IPS-18a (cell line): ENCODE data around the gene E4F1.

ENCODE experiments used
- H3K27ac ChIP-seq: one replicate; pipeline ENCODE4 v1.5.1; 2013; ENCODE audit warnings: low read length
- H3K27me3 ChIP-seq: one replicate; pipeline ENCODE4 v1.6.1; 2013; ENCODE audit warnings: mild to moderate bottlenecking, low read length; ENCODE audit not compliant: control insufficient read depth, insufficient read depth
- H3K36me3 ChIP-seq: one replicate; pipeline ENCODE4 v1.6.1; 2013; ENCODE audit warnings: low read depth, low read length; ENCODE audit not compliant: control insufficient read depth
- H3K4me1 ChIP-seq: one replicate; pipeline ENCODE4 v1.6.1; 2013; ENCODE audit warnings: low read depth, low read length; ENCODE audit not compliant: control insufficient read depth
- H3K4me3 ChIP-seq: one replicate; pipeline ENCODE4 v1.5.1; 2013; ENCODE audit warnings: low read length
- H3K9ac ChIP-seq: one replicate; pipeline ENCODE4 v1.6.1; 2013; ENCODE audit warnings: mild to moderate bottlenecking, low read length, moderate library complexity
- H3K9me3 ChIP-seq: one replicate; pipeline ENCODE4 v1.6.1; 2013; ENCODE audit warnings: low read depth, low read length; ENCODE audit not compliant: control insufficient read depth

Gene E4F1

DNA sequence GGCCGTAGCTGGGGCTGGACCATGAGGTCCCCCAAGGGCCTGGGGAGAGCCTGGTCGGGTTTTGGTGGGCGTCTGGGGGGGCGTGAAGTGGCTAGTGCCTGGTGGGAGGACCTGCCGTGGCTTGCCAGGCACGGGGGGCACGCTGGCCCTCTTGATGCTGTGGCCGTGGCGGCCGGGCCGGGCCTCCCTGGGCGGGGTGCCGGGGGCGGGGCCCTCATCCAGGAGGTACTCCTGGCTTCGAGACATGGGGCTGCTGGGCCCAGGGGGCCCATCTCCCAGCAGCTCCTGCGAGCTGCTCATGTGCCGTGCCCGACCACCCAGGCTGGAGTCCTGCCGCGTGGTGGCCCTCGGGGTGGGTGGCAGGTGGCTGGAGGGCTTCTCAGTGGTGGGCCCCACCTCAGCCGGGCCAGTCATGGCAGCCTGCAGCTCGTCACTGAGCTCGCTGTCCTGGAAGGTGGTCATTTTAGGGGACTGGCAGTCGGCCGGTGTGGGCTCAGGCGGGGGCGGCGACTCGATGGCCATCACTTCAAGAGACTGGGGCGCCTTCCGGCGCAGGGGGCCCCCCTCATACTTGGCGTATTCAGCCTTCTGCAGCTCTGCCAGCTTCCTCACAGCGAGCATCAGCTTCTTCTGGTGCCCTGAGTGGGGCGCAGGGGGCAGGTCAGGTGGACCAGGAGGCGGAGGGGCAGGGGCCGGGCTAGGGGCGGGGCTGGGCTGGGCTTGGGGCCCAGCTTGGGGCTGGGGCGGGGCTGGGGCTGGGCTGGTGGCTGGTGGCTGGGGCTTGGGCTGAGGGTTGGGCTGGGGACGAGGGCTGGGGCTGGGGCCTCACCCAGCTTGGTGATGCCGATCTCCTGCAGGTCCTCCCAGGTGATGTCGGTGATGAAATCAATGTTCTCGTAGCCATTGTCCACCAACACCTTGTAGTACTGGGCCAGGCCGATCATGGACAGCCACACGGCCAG is 42.1 kb upstream of the E4F1 start:
- H3K9me3 ChIP-seq: no peaks in the 10 kb centered on the region
- H3K36me3 ChIP-seq: peaks cover under 1% of the 10 kb centered on the region
- H3K27me3 ChIP-seq: no peaks in the 10 kb centered on the region
- H3K4me3 ChIP-seq: no peak overlapping the region
- no peak overlapping the region for H3K9ac ChIP-seq
- no peak overlapping the region for H3K27ac ChIP-seq
- H3K4me1 ChIP-seq: no peaks in the 10 kb centered on the region

DNA sequence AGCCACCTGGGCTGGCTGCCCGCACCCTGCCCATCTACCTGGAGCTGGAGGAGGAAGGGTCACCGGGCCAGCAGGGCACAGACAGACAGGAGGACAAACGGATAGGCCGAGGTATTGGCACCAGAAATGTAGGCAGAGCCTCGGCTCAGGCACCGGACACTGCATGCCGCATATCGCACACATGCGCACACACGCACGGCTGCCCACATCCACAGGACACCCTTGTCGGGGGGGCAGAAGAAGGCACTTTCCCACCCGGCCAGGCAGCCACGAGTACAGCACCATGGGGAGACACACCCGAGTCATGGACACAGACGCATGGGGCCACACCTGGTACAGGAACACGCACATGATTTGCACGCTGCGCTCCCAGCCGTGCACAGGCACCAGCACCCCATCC is 41.4 kb upstream of the E4F1 start:
- no peak overlapping the region for H3K9ac ChIP-seq

DNA sequence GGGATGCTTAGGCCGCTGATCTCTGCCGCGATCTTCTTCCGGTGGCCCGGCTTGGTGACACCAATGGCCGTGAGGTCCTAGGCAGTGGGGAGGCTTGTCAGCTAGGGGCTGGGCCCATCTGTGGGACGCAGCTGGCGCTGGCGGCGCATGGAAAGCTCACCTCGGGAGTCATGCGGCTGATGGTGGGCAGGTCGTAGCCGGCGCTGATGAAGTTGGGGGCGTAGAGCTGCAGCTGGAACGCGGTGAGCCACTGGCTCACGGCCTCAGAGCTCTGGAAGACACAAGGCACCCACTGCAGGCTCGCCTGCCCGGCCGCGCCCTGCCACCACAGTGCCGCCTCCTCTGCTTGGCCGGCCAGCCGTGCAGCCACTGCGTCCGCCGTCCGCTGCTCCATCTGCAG is 39.7 kb upstream of the E4F1 start:
- H3K27me3 ChIP-seq: no peaks in the 10 kb centered on the region
- no peak overlapping the region for H3K9ac ChIP-seq
- H3K4me1 ChIP-seq: no peaks in the 10 kb centered on the region
- H3K4me3 ChIP-seq: no peak overlapping the region
- no peaks in the 10 kb centered on the region for H3K36me3 ChIP-seq
- H3K9me3 ChIP-seq: no peaks in the 10 kb centered on the region
- H3K27ac ChIP-seq: no peak overlapping the region

More for the DNA sequence above, 41.4 kb upstream of the E4F1 start:
- Histone ChIP-seq H3K36me3 (no peaks in the 10 kb centered on the region), H3K27ac (no peak overlapping the region), H3K4me1 (no peaks in the 10 kb centered on the region), H3K4me3 (no peak overlapping the region), H3K9me3 (no peaks in the 10 kb centered on the region), H3K27me3 (no peaks in the 10 kb centered on the region)

DNA sequence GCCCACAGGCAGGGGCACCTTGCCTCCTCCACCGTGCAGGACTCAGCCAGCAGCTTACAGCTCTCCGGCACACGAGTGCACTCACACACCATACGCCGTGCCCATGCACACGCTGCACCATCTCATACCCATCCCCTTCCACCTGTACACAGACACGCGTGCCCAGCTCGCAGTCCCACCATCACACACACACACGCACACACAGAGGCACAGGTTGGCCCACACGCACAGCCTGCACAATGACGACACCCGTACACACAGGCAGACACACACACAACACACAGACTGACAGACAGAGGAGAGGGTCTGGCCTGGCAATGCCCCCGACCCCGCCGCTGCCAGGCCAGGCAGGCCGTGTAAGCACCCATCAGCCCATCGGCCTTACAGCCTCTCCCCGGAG is 39.0 kb upstream of the E4F1 start:
- Histone ChIP-seq H3K27ac (no peak overlapping the region), H3K36me3 (no peaks in the 10 kb centered on the region), H3K4me1 (no peaks in the 10 kb centered on the region), H3K9ac (no peak overlapping the region), H3K27me3 (no peaks in the 10 kb centered on the region), H3K4me3 (no peak overlapping the region), H3K9me3 (no peaks in the 10 kb centered on the region)

DNA sequence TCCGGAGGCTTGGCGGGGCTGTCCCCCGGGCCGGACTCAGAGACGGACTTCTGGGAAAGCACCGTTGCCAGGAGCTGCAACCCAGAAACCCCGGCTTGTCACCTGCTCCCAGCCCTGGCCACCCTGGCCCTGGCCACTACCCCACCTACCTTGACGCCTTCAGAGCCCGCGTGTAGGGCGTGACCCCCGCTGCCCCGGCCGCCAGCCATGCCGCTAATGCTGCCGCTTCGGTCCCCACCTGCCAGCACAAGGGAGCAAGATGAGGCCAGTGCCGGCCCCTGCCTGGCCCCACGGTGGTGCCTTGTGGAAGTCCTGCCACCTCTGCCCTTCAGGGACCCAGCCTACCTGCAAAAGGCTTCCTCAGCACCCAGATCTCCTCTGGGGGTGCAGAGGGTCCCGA is 38.4 kb upstream of the E4F1 start:
- Histone ChIP-seq H3K9ac (no peak overlapping the region), H3K27ac (no peak overlapping the region), H3K4me1 (no peaks in the 10 kb centered on the region), H3K9me3 (no peaks in the 10 kb centered on the region), H3K4me3 (no peak overlapping the region), H3K36me3 (no peaks in the 10 kb centered on the region), H3K27me3 (no peaks in the 10 kb centered on the region)

DNA sequence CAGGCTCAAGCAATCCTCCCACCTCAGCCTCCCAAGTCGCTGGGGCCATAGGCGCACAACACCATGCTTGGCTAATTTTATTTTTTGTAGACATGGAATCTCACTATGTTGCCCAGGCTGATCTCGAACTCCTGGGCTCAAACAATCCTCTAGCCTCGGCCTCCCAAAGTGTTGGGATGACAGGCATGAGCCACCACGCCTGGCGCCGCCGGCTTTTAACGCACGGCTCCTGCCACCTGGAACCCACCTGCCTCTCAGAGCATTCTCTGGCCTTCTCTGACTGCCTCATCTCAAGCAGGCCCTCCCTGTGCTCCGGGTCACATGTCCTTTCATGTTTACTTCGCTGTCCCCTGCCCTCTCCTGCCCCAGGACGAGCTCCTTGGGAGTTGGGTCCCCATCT is 37.3 kb upstream of the E4F1 start:
- H3K36me3 ChIP-seq: no peaks in the 10 kb centered on the region
- no peaks in the 10 kb centered on the region for H3K27me3 ChIP-seq
- H3K9me3 ChIP-seq: no peaks in the 10 kb centered on the region
- no peak overlapping the region for H3K27ac ChIP-seq
- no peak overlapping the region for H3K9ac ChIP-seq
- H3K4me1 ChIP-seq: no peaks in the 10 kb centered on the region
- no peak overlapping the region for H3K4me3 ChIP-seq

DNA sequence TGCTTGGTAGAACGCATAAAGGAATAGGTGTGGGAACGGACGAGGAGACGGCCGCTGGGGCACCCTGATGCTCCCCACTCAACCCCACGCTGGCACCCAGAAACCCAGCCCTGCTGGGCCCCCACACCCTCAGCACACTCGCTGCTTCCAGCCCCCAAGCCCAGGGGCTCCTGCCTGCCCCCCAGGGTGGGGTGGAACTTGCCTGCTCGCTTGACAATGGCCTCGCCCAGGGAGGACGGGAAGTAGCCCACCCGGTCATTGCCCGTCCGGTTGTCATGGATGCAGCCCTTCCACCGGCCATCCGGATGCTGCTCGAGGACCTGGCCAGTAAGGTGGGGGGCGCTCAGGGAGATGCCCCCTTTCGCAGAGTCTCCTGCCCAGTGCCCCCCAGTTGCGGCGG is 36.9 kb upstream of the E4F1 start:
- H3K4me1 ChIP-seq: no peaks in the 10 kb centered on the region
- H3K27ac ChIP-seq: no peak overlapping the region
- H3K36me3 ChIP-seq: no peaks in the 10 kb centered on the region
- H3K9ac ChIP-seq: no peak overlapping the region
- no peak overlapping the region for H3K4me3 ChIP-seq
- no peaks in the 10 kb centered on the region for H3K27me3 ChIP-seq
- no peaks in the 10 kb centered on the region for H3K9me3 ChIP-seq

DNA sequence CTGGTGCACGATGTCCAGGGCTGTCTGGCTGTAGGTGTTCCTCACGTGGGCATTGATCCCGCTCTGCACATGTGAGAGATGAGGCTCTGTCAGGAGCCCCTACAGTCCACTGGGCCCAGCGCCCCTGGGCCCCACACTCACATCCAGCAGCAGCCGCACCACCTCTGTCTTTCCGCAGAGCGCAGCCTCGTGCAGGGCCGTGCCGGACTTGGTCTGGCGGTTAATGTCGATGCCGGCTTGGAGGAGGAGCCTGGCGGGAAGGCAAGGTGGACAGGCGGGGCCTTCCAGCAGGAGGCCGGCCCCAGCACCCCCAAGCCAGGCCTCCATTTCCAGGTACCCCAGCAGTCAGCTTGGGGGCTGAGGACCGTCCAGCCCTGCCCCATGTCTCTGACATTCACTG is 36.2 kb upstream of the E4F1 start:
- Histone ChIP-seq H3K4me3 (no peak overlapping the region), H3K9me3 (no peaks in the 10 kb centered on the region), H3K4me1 (no peaks in the 10 kb centered on the region), H3K27ac (no peak overlapping the region), H3K9ac (no peak overlapping the region), H3K27me3 (no peaks in the 10 kb centered on the region), H3K36me3 (no peaks in the 10 kb centered on the region)

DNA sequence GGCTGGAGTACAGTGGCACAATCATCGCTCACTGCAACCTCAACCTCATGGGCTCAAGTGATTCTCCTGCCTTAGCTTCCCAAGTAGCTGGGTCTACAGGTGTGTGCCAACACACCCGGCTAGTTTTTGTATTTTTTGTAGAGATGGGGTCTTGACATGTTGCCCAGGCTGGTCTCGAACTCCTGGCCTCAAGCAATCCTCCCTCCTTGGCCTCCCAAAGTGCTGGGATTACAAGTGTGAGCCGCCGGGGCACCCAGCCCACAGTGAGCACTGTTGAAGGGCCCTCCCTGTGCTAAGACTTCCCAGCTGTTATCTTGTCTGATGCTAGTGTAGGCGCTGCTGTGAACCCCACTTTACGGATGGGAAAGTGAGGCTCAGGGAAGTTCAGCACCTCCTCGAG is 35.0 kb upstream of the E4F1 start:
- no peaks in the 10 kb centered on the region for H3K4me1 ChIP-seq
- no peak overlapping the region for H3K9ac ChIP-seq
- no peaks in the 10 kb centered on the region for H3K27me3 ChIP-seq
- H3K9me3 ChIP-seq: no peaks in the 10 kb centered on the region
- H3K27ac ChIP-seq: no peak overlapping the region
- no peaks in the 10 kb centered on the region for H3K36me3 ChIP-seq
- no peak overlapping the region for H3K4me3 ChIP-seq

DNA sequence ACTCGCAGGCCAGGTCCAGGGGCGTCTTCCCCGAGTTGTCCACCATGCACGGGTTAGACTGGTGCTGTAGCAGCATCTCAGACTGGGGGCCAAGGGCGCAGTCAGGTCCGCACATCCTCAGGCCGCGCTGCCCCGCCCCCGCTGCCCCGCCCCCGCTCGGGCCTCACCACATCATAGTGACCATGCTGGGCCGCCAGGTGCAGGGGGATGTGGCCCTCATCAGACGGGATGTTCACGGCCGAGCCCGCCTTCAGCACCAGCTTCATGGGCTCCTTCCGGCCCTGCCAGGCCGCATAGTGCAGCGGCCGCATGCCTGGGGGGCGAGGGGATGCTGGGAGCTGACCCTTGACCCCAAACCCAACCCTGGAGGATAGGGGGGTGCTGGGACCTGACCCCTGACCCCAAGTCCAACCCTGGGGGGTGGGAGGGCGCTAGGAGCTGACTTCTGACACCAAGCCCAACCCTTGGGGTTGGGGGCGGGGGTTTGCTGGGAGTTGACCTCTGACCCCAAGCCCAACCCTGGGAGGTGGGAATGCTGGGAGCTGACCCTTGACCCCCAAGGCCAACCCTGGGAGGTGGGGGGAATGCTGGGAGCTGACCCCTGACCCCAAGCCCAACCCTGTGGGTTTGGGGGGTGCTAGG is 34.0 kb upstream of the E4F1 start:
- Histone ChIP-seq H3K4me1 (no peaks in the 10 kb centered on the region), H3K9ac (no peak overlapping the region), H3K9me3 (no peaks in the 10 kb centered on the region), H3K27me3 (no peaks in the 10 kb centered on the region), H3K27ac (no peak overlapping the region), H3K4me3 (no peak overlapping the region), H3K36me3 (no peaks in the 10 kb centered on the region)

DNA sequence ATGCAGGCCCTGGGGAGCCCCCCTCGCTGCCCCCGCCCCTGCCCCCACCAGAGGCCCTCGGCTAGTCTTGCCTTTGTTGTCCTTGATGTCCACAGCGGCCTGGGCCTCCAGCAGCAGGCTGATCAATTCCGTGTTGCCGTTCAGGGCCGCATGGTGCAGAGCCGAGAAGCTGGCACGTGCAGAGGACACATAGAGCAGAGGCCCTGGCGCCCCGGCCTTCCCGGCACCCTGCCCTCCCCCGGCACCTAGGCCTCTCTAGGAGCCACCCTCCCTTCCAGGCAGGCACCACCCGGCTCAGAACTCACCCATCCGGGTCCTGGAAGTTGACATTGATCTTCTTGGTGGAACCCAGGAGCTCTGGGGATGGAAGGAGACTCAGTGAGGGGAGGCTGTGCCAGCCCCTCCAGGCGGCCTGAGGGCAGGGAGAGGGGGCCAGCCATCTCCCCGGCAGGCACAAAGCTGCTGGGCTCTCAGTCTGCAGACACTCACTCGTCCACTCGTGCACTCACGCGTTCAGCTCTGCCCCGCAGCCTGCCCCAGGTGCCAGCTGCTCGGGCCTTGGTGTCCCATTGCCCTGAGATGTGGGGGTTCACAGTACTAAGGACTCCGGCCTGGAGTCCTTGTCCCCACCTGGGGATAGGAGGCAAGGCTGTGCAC is 33.3 kb upstream of the E4F1 start:
- H3K4me1 ChIP-seq: no peaks in the 10 kb centered on the region
- no peaks in the 10 kb centered on the region for H3K36me3 ChIP-seq
- H3K27me3 ChIP-seq: peaks cover 3% of the 10 kb centered on the region
- H3K9me3 ChIP-seq: no peaks in the 10 kb centered on the region
- no peak overlapping the region for H3K9ac ChIP-seq
- H3K4me3 ChIP-seq: no peak overlapping the region
- no peak overlapping the region for H3K27ac ChIP-seq
